Bronchial smooth muscle cell (primary cell): Measurements from ENCODE around the gene TTL. TPM values are rescaled to one million over a fixed set of nuclear protein-coding genes. Genes with fewer than 3 reads are reported as not detected.

Experiments used
- total RNA-seq: library from RNA; depleted of rRNA; stranded (reverse); fragments of >200 nt; gene quantifications from 2 replicates; pipeline ENCODE4 v1.2.1, GENCODE V29; 2014

The TTL gene
- 16.8 and 19.4 TPM in 2 replicates for total RNA-seq

GRCh38 chr2:112481528-112482233, at the start of gene TTL:
TTL (plus strand) TSS chr2:112482156; CDS start chr2:112482345, 189 bp downstream.

GRCh38 chr2:112433480-112433879, 48.5 kb upstream of the TTL start, which contains the start of gene RGPD8:
RGPD8 (minus strand) TSS chr2:112433645; CDS start chr2:112433453, 192 bp downstream.

GRCh38 chr2:112542123-112542983, 60.4 kb downstream of the TTL start, which contains the start of gene POLR1B:
POLR1B (plus strand) TSS chr2:112542465; CDS start chr2:112542495, 30 bp downstream.

GRCh38 chr2:112584134-112584890, 102.4 kb downstream of the TTL start, which contains the start of gene CHCHD5:
CHCHD5 (plus strand) TSS chr2:112584609; CDS start chr2:112584648, 39 bp downstream.

Other genes with a start within 250 kb of the TTL start
- 2.4 and 3.6 TPM in 2 replicates for gene ZC3H8, start 227.1 kb upstream of the TTL start, total RNA-seq
- gene ZC3H6, start 206.6 kb upstream of the TTL start, total RNA-seq: 2.5 and 4.3 TPM in 2 replicates
- gene RGPD8, start 48.5 kb upstream of the TTL start, total RNA-seq: 2.8 and 8.5 TPM in 2 replicates
- 6.3 and 11.1 TPM in 2 replicates for gene POLR1B, start 60.3 kb downstream of the TTL start, total RNA-seq
- gene CHCHD5, start 102.5 kb downstream of the TTL start, total RNA-seq: 12.3 and 24.4 TPM in 2 replicates
- 22.1 and 53.0 TPM in 2 replicates for gene SLC20A1, start 163.8 kb downstream of the TTL start, total RNA-seq
- not detected in 2 replicates for gene NT5DC4, start 238.9 kb downstream of the TTL start, total RNA-seq